ENCODE data around the gene CCDC187.

- no peak for TF ChIP-seq CTCF (IDR thresholded peaks at IDR 0.05)
- no peak for TF ChIP-seq POLR2AphosphoS5 (IDR thresholded peaks at IDR 0.05)
- no peak for TF ChIP-seq POLR2A (IDR thresholded peaks at IDR 0.05)
- TF ChIP-seq EP300 (IDR thresholded peaks at IDR 0.05): no peak
Measured at GRCh38 chr9:136259836-136260235, 44.1 kb downstream of the CCDC187 start.

Measured in upper lobe of left lung (tissue), 4 donors.